ENCODE results near the gene IL1R1.

Gene IL1R1

GRCh38 chr2:102209474-102209873 is 66.9 kb downstream of the IL1R1 start:
- DNase-seq, result no peak

GRCh38 chr2:102217032-102217431 is 74.5 kb downstream of the IL1R1 start:
- no peak for DNase-seq

GRCh38 chr2:102224824-102225739 is 82.5 kb downstream of the IL1R1 start:
- no peak for DNase-seq

- DNase-seq, result no peak
These were observed 83.6 kb downstream of the IL1R1 start for GRCh38 chr2:102226171-102226570.

GRCh38 chr2:102226612-102227391 is 84.3 kb downstream of the IL1R1 start:
- peak; percentile 52 to 53 for DNase-seq

- DNase-seq, result no peak
These were observed 86.7 kb downstream of the IL1R1 start for GRCh38 chr2:102229141-102229769.
